ENCODE measurements around the gene MARK2.
"Not testable (repeated sequence)": the region's sequence is repeated elsewhere in the genome, so short reads cannot be mapped to it uniquely, and the experiment has no call there.

The MARK2 gene

GRCh38 chr11:63858628-63859550, 20.0 kb downstream of the MARK2 start:
- TF ChIP-seq BACH2 (CRISPR knock-in tag; IDR thresholded peaks at IDR 0.05; ENCODE audit: borderline replicate concordance) (no peak), CREB5 (CRISPR knock-in tag; IDR thresholded peaks at IDR 0.05; ENCODE audit: low read depth) (no peak), ZFP3 (CRISPR knock-in tag; IDR thresholded peaks at IDR 0.05) (no peak), ZNF70 (CRISPR knock-in tag; IDR thresholded peaks at IDR 0.05) (no peak), ZFP30 (CRISPR knock-in tag; IDR thresholded peaks at IDR 0.05) (no peak), RARB (CRISPR knock-in tag; IDR thresholded peaks at IDR 0.05) (no peak), PPARA (CRISPR knock-in tag; IDR thresholded peaks at IDR 0.05; ENCODE audit: borderline replicate concordance) (no peak), GLIS3 (CRISPR knock-in tag; IDR thresholded peaks at IDR 0.05) (no peak), ZNF565 (CRISPR knock-in tag; conservative IDR thresholded peaks at IDR 0.05; ENCODE audit: low read depth) (no peak), ISL1 (CRISPR knock-in tag; IDR thresholded peaks at IDR 0.05) (no peak), CSDC2 (CRISPR knock-in tag; IDR thresholded peaks at IDR 0.05) (no peak)
- TF ChIP-seq, protein P1, sequence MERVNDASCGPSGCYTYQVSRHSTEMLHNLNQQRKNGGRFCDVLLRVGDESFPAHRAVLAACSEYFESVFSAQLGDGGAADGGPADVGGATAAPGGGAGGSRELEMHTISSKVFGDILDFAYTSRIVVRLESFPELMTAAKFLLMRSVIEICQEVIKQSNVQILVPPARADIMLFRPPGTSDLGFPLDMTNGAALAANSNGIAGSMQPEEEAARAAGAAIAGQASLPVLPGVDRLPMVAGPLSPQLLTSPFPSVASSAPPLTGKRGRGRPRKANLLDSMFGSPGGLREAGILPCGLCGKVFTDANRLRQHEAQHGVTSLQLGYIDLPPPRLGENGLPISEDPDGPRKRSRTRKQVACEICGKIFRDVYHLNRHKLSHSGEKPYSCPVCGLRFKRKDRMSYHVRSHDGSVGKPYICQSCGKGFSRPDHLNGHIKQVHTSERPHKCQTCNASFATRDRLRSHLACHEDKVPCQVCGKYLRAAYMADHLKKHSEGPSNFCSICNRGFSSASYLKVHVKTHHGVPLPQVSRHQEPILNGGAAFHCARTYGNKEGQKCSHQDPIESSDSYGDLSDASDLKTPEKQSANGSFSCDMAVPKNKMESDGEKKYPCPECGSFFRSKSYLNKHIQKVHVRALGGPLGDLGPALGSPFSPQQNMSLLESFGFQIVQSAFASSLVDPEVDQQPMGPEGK (CRISPR knock-in tag; IDR thresholded peaks at IDR 0.05; ENCODE audit: borderline replicate concordance) = no peak
- no peak for ATAC-seq

DNA sequence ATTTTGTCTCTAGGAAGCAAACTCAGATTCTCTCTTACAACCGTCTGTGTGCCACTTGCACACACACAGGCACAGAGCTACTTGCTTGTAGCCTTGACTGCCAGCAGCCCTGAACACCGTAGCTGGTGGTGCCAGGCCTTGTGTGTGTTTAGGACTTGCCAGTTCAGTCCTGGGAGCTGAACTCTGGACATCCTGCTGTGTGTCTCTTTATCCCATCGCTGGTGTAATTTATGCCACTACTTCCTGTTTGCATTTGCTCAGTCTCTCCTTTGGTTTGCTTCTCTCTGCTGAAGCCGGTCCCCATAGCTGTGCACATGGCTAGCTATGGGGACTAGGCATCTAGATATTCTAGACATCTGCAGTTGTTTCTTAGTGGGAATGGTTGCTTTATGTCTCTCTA, 24.0 kb downstream of the MARK2 start:
- no peak for TF ChIP-seq ZNF565 (CRISPR knock-in tag; conservative IDR thresholded peaks at IDR 0.05; ENCODE audit: low read depth)
- TF ChIP-seq ESRRG (CRISPR knock-in tag; IDR thresholded peaks at IDR 0.05) = no peak
- no peak for TF ChIP-seq CREB5 (CRISPR knock-in tag; IDR thresholded peaks at IDR 0.05; ENCODE audit: low read depth)
- no peak for TF ChIP-seq OSR1 (CRISPR knock-in tag; IDR thresholded peaks at IDR 0.05)
- TF ChIP-seq GLIS3 (CRISPR knock-in tag; IDR thresholded peaks at IDR 0.05) = no peak
- no peak for TF ChIP-seq ZFP3 (CRISPR knock-in tag; IDR thresholded peaks at IDR 0.05)
- TF ChIP-seq ZNF70 (CRISPR knock-in tag; IDR thresholded peaks at IDR 0.05) = no peak
- TF ChIP-seq, protein P2, sequence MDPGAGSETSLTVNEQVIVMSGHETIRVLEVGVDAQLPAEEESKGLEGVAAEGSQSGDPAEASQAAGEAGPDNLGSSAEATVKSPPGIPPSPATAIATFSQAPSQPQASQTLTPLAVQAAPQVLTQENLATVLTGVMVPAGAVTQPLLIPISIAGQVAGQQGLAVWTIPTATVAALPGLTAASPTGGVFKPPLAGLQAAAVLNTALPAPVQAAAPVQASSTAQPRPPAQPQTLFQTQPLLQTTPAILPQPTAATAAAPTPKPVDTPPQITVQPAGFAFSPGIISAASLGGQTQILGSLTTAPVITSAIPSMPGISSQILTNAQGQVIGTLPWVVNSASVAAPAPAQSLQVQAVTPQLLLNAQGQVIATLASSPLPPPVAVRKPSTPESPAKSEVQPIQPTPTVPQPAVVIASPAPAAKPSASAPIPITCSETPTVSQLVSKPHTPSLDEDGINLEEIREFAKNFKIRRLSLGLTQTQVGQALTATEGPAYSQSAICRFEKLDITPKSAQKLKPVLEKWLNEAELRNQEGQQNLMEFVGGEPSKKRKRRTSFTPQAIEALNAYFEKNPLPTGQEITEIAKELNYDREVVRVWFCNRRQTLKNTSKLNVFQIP (CRISPR knock-in tag; IDR thresholded peaks at IDR 0.05; ENCODE audit: borderline replicate concordance, low read depth) = no peak
- TF ChIP-seq CSDC2 (CRISPR knock-in tag; IDR thresholded peaks at IDR 0.05) = no peak
- no peak for TF ChIP-seq RARB (CRISPR knock-in tag; IDR thresholded peaks at IDR 0.05)
- no peak for TF ChIP-seq TOX (CRISPR knock-in tag; IDR thresholded peaks at IDR 0.05; ENCODE audit: borderline replicate concordance)
- no peak for TF ChIP-seq TSHZ2 (CRISPR knock-in tag; IDR thresholded peaks at IDR 0.05)
- TF ChIP-seq, protein P1 (CRISPR knock-in tag; IDR thresholded peaks at IDR 0.05; ENCODE audit: borderline replicate concordance) = no peak
- no peak for TF ChIP-seq TCF4 (CRISPR knock-in tag; IDR thresholded peaks at IDR 0.05; ENCODE audit: borderline replicate concordance)
- no peak for TF ChIP-seq ISL1 (CRISPR knock-in tag; IDR thresholded peaks at IDR 0.05)
- no peak for TF ChIP-seq ZFP30 (CRISPR knock-in tag; IDR thresholded peaks at IDR 0.05)
- TF ChIP-seq ZNF8 (CRISPR knock-in tag; IDR thresholded peaks at IDR 0.05) = no peak
- TF ChIP-seq CSRNP3 (CRISPR knock-in tag; IDR thresholded peaks at IDR 0.05) = no peak
- no peak for ATAC-seq

GRCh38 chr11:63863620-63864019, 24.7 kb downstream of the MARK2 start:
- ATAC-seq = not testable (repeated sequence)
